SK-N-SH (cell line): Measurements from ENCODE around the gene CEACAM16. TPM values are rescaled to one million over a fixed set of nuclear protein-coding genes. Genes with fewer than 3 reads are reported as not detected.
A peak's percentile ranks its signal among the peaks of the same experiment; 100 is the strongest.

ENCODE experiments used
- CTCF ChIA-PET: fragments of 300-600, 350-600 bp; formaldehyde crosslinking; extraction: SDS; loops from one replicate; lab custom pipeline; 2021; lab: Yijun Ruan, JAX
- POLR2A ChIA-PET: fragments of 350-600 bp; sonication (Branson Sonifier 250); formaldehyde crosslinking; extraction: SDS; loops from one replicate; lab custom pipeline; 2020; ENCODE audit warnings: antibody characterized with exemption, inconsistent platforms; lab: Yijun Ruan, JAX
- DNase-seq: peaks from one replicate; pipeline ENCODE4 v3.0.0; 2012
- H2AFZ ChIP-seq: fragments of 200-600 bp; sonication (generic); 2 replicates; pipeline ENCODE4 v1.8.1; 2016; ENCODE audit warnings: antibody characterized with exemption, mild to moderate bottlenecking, low read depth
- H3F3A ChIP-seq: fragments of 200-600 bp; sonication (generic); replicated peaks from 2 replicates; pipeline ENCODE3; 2016; ENCODE audit warnings: antibody characterized with exemption, mild to moderate bottlenecking; ENCODE audit not compliant: insufficient read depth
- H3K27ac ChIP-seq, 2 experiments: fragments of 200-500 bp in 1 of 2; fragments of 200-600 bp in 1 of 2; sonication (Bioruptor generic) in 1 of 2; sonication (generic), shearing (Covaris generic) in 1 of 2; 2 replicates each; pipeline versions ENCODE4 v1.5.1 to v1.6.1; 2014 to 2016; ENCODE audit warnings: low read depth in 2 of 2, inconsistent platforms in 1 of 2, low read length in 1 of 2, mild to moderate bottlenecking in 1 of 2, mixed read lengths in 1 of 2
- H3K27me3 ChIP-seq: fragments of 200-600 bp; sonication (generic), shearing (Covaris generic); 2 replicates; pipeline ENCODE4 v1.6.1; 2016; ENCODE audit warnings: mixed run types; ENCODE audit not compliant: insufficient read depth
- H3K36me3 ChIP-seq, 2 experiments: fragments of 200-500 bp in 1 of 2; fragments of 200-600 bp in 1 of 2; sonication (Bioruptor generic) in 1 of 2; sonication (generic) in 1 of 2; replicated peaks in 1 of 2; 2 replicates each; pipeline versions ENCODE3 to v1.5.1; 2014 to 2016; ENCODE audit warnings: low read length in 1 of 2, mild to moderate bottlenecking in 1 of 2; ENCODE audit not compliant: insufficient read depth in 2 of 2, control insufficient read depth in 1 of 2
- H3K4me1 ChIP-seq, 2 experiments: fragments of 200-500 bp in 1 of 2; fragments of 200-600 bp in 1 of 2; sonication (Bioruptor generic) in 1 of 2; sonication (generic), shearing (Covaris generic) in 1 of 2; 2 replicates each; pipeline versions ENCODE4 v1.5.1 to v1.6.1; 2014 to 2016; ENCODE audit warnings: low read depth in 1 of 2, low read length in 1 of 2, mixed run types in 1 of 2; ENCODE audit not compliant: insufficient read depth in 2 of 2, control insufficient read depth in 1 of 2
- H3K4me2 ChIP-seq: fragments of 200-600 bp; sonication (generic), shearing (Covaris generic); 2 replicates; pipeline ENCODE4 v1.6.1; 2017; ENCODE audit warnings: mixed run types
- H3K4me3 ChIP-seq, 2 experiments: fragments of 200-500 bp in 1 of 2; fragments of 200-600 bp in 1 of 2; sonication (Bioruptor generic) in 1 of 2; sonication (generic), shearing (Covaris generic) in 1 of 2; 2 replicates each; pipeline versions ENCODE4 v1.5.1 to v1.8.1; 2014 to 2016; ENCODE audit warnings: low read depth in 2 of 2, inconsistent platforms in 1 of 2, low read length in 1 of 2, mild to moderate bottlenecking in 1 of 2, mixed read lengths in 1 of 2, moderate library complexity in 1 of 2
- H3K79me2 ChIP-seq: fragments of 200-600 bp; sonication (generic); 2 replicates; pipeline ENCODE4 v1.8.1; 2017; ENCODE audit warnings: mild to moderate bottlenecking; ENCODE audit not compliant: insufficient read depth
- H3K9ac ChIP-seq: fragments of 200-600 bp; sonication (generic); 2 replicates; pipeline ENCODE4 v1.6.1; 2017; ENCODE audit warnings: mixed run types
- H3K9me2 ChIP-seq: fragments of 200-600 bp; sonication (generic); 2 replicates; pipeline ENCODE4 v1.6.1; 2017; ENCODE audit warnings: mixed run types
- H3K9me3 ChIP-seq: fragments of 200-600 bp; sonication (generic); 2 replicates; pipeline ENCODE4 v1.6.1; 2017; ENCODE audit warnings: mixed run types, mild to moderate bottlenecking, moderate library complexity
- H4K20me1 ChIP-seq: fragments of 200-600 bp; sonication (generic); 2 replicates; pipeline ENCODE4 v1.6.1; 2017; ENCODE audit warnings: mild to moderate bottlenecking, mixed run types; ENCODE audit not compliant: insufficient read depth
- CHD2 ChIP-seq: fragments of 150-350 bp; IDR thresholded peaks from 2 replicates; pipeline ENCODE4 v1.6.1; 2018; ENCODE audit warnings: low read length; ENCODE audit not compliant: partially characterized antibody
- EP300 ChIP-seq, 2 experiments: IDR thresholded peaks; 2 replicates each; pipeline versions ENCODE4 v1.4.0 to v1.6.1; 2012; ENCODE audit warnings: borderline replicate concordance in 1 of 2, low read depth in 1 of 2, low read length in 1 of 2
- EZH2phosphoT487 ChIP-seq: fragments of 200-600 bp; sonication (generic); IDR thresholded peaks from 2 replicates; pipeline ENCODE4 v1.6.1; 2017; ENCODE audit warnings: low read depth, mixed run types, mild to moderate bottlenecking, antibody characterized with exemption, moderate library complexity, borderline replicate concordance
- NFIC ChIP-seq: IDR thresholded peaks from 2 replicates; pipeline ENCODE4 v1.4.0; 2012; ENCODE audit warnings: borderline replicate concordance
- POLR2AphosphoS5 ChIP-seq: IDR thresholded peaks from 2 replicates; pipeline ENCODE4 v1.6.1; 2012; ENCODE audit warnings: low read depth, low read length
- RCOR1 ChIP-seq: fragments of 150-350 bp; IDR thresholded peaks from 2 replicates; pipeline ENCODE4 v1.6.1; 2017; ENCODE audit warnings: antibody characterized with exemption, low read length
- RXRA ChIP-seq: IDR thresholded peaks from 2 replicates; pipeline ENCODE4 v1.4.0; 2012; ENCODE audit warnings: low read depth, mild to moderate bottlenecking, borderline replicate concordance
- SIN3A ChIP-seq: IDR thresholded peaks from 2 replicates; pipeline ENCODE4 v1.6.1; 2012; ENCODE audit warnings: low read depth, mild to moderate bottlenecking, low read length, moderate library complexity, borderline replicate concordance
- TCF12 ChIP-seq: IDR thresholded peaks from 2 replicates; pipeline ENCODE4 v1.4.0; 2012
- WGBS: methylation state at CpG from one replicate; pipeline ENCODE4 v1.1.6; 2017; ENCODE audit warnings: low lambda C conversion rate; 5-methylcytosine and 5-hydroxymethylcytosine counted together
- polyA plus RNA-seq, 3 experiments: library from polyadenylated mRNA; depleted of rRNA; stranded (reverse); fragments of >200 nt; gene quantifications; 2 replicates each; pipeline ENCODE4 v1.2.3, GENCODE V29; 2012
- TF ChIP-seq, protein P1 (sequence below): IDR thresholded peaks from 2 replicates; pipeline ENCODE4 v1.6.1; 2012; ENCODE audit warnings: mild to moderate bottlenecking, low read depth, low read length, moderate library complexity
- TF ChIP-seq, protein P2 (sequence below): IDR thresholded peaks from 2 replicates; pipeline ENCODE4; 2012
- TF ChIP-seq, protein P3 (sequence below): IDR thresholded peaks from 2 replicates; pipeline ENCODE4 v1.4.0; 2012; ENCODE audit warnings: low read depth, borderline replicate concordance

CEACAM16 gene
- polyA plus RNA-seq, 1 of the 3 experiments (the other 2 are of a cell fraction), result not detected

DNA sequence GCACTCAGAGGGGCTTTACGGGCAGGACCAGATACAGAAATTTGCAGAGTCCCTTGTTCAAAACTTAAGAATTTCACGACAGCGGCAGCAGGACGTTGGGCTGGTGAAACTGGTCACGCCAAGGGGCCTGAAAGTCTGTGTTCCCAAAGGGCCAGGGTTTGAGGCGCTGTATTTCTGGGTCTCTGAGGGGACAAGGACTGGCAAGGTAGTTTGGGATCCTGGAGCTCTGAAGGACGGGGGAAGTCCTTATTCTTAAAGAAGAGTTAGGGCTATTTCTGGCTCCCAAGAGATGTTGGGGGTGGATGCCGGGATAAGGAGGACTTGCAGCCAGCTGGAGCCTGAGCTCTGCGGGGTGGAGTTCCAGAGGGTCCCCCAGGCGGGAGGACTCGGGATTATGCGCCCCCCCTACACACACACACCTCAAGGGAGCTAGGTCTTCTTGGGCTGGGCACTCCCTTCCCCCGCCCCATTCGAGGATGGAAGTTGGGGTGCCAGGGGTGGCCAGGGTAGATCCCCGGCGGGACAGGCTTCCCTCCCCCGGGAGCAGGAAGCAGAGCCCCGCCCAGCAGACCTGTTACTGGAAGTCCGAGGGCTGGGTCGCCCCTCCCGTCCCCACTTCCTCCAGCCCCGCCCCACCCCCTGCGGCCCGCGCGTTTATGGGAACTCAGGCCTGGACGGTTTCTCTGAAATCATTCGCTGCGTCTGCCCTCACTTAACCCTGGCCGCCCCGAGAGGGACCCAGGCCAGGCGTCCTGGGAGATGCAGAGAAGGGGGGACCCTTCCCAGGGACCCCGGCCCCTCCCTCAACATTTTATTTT, 55.2 kb downstream of the CEACAM16 start:
- CTCF ChIA-PET, result interaction anchor here (1.0 to 8.7 kb wide), 5 partner anchors 16 to 183 kb away, joined by 3 to 86 read pairs (median 5); no protein-coding TSS in a partner anchor
- peaks cover 9 to 19% of the 10 kb centered on the region in 2 experiments for H3K36me3 ChIP-seq
- H3K9ac ChIP-seq, result peak overlapping the region; percentile 54
- no peaks in the 10 kb centered on the region for H3K9me2 ChIP-seq
- H3K4me3 ChIP-seq, result peak overlapping the region; percentile 31 to 54
- peak overlapping the region; percentile 58; the same call in 1 of the 2 replicates for H2AFZ ChIP-seq
- 5% methylated on average over 25 of the region's 33 CpGs for WGBS
- H3F3A ChIP-seq, result peaks cover 19% of the 10 kb centered on the region
- peak overlapping the region; percentile 83 for H3K4me2 ChIP-seq
- H3K27ac ChIP-seq, result peak overlapping the region; percentile 64 to 70
- peaks cover 27% of the 10 kb centered on the region for H3K79me2 ChIP-seq
- H4K20me1 ChIP-seq, result peaks cover 5% of the 10 kb centered on the region; the same call in 1 of the 2 replicates
- no peaks in the 10 kb centered on the region for H3K27me3 ChIP-seq
- POLR2A ChIA-PET, result no interaction called here
- DNase-seq, result peak; percentile 72
- peaks cover 21 to 27% of the 10 kb centered on the region in 2 experiments; a peak in 3 of 4 replicates for H3K4me1 ChIP-seq
- H3K9me3 ChIP-seq, result no peaks in the 10 kb centered on the region
- TF ChIP-seq NFIC (peak; percentile 21; the same call in 1 of the 2 replicates), EP300 (IDR thresholded peaks at IDR 0.05; ENCODE audit: borderline replicate concordance in 1 of 2, low read depth in 1 of 2, low read length in 1 of 2) (no peak; a peak in 1 of 4 replicates), RXRA (peak; percentile 62; the same call in 1 of the 2 replicates), TCF12 (no peak; the same call in 1 of the 2 replicates), SIN3A (no peak), POLR2AphosphoS5 (no peak; the same call in 1 of the 2 replicates), RCOR1 (no peak), EZH2phosphoT487 (no peak), CHD2 (no peak)
- TF ChIP-seq, protein P1, sequence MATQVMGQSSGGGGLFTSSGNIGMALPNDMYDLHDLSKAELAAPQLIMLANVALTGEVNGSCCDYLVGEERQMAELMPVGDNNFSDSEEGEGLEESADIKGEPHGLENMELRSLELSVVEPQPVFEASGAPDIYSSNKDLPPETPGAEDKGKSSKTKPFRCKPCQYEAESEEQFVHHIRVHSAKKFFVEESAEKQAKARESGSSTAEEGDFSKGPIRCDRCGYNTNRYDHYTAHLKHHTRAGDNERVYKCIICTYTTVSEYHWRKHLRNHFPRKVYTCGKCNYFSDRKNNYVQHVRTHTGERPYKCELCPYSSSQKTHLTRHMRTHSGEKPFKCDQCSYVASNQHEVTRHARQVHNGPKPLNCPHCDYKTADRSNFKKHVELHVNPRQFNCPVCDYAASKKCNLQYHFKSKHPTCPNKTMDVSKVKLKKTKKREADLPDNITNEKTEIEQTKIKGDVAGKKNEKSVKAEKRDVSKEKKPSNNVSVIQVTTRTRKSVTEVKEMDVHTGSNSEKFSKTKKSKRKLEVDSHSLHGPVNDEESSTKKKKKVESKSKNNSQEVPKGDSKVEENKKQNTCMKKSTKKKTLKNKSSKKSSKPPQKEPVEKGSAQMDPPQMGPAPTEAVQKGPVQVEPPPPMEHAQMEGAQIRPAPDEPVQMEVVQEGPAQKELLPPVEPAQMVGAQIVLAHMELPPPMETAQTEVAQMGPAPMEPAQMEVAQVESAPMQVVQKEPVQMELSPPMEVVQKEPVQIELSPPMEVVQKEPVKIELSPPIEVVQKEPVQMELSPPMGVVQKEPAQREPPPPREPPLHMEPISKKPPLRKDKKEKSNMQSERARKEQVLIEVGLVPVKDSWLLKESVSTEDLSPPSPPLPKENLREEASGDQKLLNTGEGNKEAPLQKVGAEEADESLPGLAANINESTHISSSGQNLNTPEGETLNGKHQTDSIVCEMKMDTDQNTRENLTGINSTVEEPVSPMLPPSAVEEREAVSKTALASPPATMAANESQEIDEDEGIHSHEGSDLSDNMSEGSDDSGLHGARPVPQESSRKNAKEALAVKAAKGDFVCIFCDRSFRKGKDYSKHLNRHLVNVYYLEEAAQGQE, result 0 out of 2 replicates have a peak, but pooled peaks have one; percentile 15
- TF ChIP-seq, protein P2, sequence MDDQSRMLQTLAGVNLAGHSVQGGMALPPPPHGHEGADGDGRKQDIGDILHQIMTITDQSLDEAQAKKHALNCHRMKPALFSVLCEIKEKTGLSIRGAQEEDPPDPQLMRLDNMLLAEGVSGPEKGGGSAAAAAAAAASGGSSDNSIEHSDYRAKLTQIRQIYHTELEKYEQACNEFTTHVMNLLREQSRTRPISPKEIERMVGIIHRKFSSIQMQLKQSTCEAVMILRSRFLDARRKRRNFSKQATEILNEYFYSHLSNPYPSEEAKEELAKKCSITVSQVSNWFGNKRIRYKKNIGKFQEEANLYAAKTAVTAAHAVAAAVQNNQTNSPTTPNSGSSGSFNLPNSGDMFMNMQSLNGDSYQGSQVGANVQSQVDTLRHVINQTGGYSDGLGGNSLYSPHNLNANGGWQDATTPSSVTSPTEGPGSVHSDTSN, result no peak
- TF ChIP-seq, protein P3, sequence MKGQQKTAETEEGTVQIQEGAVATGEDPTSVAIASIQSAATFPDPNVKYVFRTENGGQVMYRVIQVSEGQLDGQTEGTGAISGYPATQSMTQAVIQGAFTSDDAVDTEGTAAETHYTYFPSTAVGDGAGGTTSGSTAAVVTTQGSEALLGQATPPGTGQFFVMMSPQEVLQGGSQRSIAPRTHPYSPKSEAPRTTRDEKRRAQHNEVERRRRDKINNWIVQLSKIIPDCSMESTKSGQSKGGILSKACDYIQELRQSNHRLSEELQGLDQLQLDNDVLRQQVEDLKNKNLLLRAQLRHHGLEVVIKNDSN, result peak; percentile 31; the same call in 1 of the 2 replicates
- TF ChIP-seq, all 33 proteins: peak for 4
